GM18508 (cell line): ENCODE results near the gene ASF1A.
A peak's percentile ranks its signal among the peaks of the same experiment; 100 is the strongest.

Experiments
- ATAC-seq: cut with Tn5 transposase; IDR thresholded peaks from one replicate; pipeline ENCODE4 v1.9.1; 2021; ENCODE audit warnings: moderate number of reproducible peaks; ENCODE audit not compliant: insufficient read depth, unreplicated experiment

Gene ASF1A

DNA sequence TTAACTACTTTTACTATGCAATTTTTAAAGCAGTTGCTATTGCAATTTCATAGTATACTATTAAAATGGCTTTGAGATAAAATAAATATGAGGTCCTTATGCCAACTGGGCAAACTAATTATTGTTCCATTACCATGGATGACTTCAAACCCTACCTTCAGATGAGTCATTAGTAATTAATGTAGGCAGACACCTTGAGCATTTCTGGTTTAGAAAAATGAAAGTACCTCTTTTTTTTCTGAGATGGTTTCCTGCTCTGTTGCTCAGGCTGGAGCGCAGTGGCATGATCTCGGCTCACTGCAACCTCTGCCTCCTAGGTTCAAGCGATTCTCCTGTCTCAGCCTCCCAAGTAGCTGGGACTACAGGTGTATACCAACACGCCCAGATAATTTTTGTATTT, 11.9 kb downstream of the ASF1A start:
- no peak for ATAC-seq

DNA sequence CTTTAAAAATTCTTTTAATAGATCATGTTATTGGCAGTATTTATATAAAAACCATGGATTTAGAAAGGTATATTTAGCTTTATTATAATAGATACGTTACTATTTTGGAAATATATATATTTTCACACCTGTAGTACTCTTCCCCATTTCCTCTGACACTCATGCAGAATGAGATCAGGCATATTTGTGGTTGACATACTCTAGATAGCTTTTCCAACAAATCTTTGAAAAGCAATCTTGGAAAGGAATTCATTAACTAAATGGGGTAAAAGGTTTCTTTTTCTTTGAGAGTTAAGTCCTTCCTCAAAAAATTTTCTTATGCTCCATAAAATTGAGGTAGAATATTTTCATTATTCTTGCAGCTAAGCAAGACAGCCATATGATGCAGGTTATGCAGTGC, 14.5 kb downstream of the ASF1A start:
- ATAC-seq: no peak

DNA sequence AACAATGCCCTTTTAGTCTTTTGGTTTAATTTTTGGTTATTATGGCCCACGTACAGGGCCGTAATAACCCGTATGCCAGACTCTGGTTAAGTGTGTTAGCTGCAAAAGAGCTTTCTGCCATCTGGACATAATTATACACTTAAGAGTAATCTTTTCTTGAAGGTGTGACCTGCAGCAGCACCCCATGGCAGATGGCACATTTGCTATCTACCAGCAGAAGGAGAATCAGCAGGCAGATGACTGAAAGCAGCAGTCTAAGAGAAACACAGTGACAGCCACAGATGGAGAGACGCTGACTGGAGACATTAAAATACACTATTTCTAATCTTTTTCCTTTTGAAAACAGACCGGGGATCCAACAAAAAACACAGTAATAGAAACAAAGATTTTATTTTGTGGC, 18.7 kb downstream of the ASF1A start:
- no peak for ATAC-seq

DNA sequence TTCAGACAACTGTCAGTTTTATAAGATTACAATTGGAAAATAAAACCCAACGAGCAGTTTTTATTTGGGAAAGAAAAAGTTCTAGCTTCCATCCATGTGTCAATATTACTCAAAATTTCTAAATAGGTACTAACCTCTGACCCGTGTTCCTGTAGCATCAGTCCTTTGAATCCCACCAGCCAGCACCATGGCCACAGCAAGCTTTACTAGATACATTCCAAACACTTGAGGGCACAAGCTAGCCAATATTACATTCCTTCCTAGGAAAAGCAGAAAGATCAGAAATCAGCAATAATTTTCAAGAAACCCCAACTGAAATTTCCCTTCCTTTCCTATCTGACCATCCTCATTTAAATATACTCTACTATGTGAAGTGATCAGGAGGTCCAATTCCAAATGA, 19.2 kb downstream of the ASF1A start:
- ATAC-seq: no peak

DNA sequence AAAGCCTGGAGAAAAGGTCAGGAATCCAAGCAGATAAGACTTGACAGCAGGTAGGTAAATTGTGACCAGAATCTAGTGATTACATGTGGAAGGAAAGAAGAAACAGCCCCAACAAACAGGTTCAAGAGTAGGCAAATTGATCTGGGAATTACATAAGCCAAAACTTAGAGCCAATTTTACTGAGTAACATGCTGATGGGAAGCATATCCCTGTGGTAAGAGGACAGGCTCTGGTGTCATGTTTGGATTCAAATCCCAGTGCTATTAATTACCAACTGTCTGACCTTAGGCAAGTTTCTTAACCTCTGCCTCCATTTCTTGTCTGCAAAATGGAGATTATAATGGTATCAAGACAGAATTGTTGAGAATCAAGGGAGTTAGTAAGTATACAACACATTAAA, 20.6 kb downstream of the ASF1A start:
- ATAC-seq: no peak

DNA sequence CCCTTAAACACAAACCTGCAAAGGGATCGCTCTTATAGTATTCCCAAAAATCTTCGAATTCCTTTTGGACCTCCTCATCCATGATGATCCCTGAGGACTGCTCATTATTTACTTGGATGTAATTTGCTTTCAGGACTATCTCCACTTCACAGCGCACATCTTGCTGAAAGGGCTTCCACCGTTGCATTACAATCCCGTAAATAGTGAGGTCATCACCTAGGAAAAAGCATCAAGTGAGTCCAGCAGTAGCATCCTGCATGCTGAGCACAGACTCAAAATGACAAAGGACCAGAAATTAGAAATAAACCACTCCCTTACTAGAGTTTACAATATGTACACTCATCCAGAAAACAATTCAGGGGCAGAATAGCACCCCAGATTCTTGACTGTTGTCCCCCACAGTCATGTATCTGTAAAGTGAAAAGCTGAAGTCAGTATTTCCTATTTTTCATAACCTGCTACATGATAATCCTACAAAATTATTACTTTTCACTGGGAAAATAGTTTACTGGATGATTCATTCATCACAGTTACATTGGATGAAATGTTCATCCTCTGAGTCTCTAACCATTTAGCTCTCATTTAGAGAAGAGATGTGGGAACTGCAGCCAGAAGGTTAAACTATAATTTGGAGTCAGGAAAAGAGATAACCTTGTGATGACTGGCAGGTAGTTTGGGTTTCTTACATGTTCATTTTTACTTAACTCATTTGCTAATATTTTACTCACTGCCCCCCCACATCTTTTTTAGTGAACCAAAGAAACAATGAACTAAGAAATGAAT, 23.8 kb downstream of the ASF1A start:
- ATAC-seq: no peak

DNA sequence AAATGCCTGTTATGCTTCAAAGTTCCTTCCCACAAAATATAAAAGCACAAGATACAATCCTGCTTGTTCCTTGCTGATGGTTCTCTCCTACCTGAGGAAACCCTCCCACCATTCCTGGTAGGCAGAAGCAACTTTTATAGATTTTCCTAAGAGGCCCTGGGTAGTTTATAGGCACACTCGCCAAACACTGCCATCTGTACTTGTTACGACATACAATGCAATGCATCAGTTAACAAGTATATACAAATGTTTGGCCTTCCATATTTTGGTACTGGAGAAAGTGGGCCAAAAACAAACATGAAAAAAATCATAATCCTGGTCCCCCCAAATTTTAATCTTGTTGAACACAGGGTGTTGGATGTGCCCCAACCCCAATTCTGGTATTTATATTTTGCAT, 24.4 kb downstream of the ASF1A start:
- ATAC-seq: no peak

DNA sequence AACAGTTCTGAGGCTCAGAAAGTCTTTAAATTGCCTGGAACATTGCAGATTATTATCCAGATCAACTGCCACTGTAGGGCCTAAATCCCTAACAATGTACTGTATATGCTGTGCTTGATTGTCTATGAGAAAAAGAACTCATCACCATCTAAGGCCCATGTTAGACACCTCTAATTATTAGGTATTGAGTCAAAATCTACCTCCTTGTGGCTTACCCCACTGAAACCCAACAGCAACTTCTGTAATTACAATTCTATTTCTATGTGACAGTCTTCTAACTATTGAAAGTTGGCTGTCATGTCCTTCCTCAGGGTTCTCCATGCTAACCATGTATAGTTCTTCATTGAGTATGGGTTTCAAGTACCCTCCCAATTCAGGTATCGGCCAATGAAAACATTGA, 27.1 kb downstream of the ASF1A start:
- ATAC-seq: no peak

DNA sequence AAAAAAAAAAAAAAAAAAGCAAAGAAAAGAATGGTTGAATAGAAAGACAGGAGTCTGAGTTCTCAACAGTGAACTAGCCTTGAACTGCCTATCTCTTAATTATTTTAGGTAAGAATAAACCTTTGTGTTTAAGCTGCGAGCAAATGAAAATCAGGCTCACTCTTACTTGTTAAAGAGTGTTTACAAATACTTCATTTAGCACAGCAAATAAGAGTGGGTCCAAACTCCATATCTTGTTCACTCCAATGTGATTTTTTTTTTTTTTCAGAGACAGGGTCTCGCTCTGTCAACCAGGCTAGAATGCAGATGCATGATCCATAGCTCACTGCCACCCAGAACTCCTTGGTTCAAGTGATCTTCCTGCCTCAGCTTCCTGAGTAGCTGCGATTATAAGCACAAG, 29.1 kb downstream of the ASF1A start:
- no peak for ATAC-seq

DNA sequence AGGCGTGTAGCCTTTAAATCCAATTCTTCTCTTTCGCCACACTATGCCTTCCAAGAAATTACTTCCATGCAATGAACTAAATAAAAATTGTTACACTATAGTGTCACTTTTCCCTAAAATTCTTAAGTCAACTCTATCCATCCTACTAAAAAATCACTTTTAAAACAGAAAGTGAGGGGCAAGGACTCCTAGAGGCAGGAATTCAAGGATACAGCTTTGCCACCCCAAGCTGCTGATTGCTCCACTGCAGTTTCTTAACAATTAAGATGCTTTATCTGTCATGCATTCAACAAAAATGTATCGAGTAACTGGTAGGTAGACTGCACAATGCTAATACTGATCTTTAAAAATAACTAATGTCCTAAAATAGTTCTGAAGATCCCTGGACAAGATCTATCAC, 36.7 kb downstream of the ASF1A start:
- no peak for ATAC-seq

DNA sequence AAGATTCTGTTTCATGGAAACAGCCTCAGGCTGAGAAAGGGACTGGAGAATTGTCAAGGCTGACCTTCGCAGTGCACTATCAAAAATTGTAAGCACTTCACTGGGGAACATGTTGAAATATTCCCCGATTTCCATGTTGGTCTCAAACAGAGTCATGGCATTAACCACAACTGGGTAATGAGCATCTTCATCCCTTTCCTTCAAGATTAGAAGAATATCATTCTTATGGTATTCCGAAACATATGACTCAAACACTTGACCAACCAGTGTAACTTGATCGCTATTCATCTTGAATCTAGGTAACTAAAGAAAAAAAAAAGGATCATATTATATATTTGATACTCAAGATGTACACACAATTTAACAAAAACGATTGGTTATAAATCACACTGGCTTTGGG, 37.5 kb downstream of the ASF1A start:
- no peak for ATAC-seq

DNA sequence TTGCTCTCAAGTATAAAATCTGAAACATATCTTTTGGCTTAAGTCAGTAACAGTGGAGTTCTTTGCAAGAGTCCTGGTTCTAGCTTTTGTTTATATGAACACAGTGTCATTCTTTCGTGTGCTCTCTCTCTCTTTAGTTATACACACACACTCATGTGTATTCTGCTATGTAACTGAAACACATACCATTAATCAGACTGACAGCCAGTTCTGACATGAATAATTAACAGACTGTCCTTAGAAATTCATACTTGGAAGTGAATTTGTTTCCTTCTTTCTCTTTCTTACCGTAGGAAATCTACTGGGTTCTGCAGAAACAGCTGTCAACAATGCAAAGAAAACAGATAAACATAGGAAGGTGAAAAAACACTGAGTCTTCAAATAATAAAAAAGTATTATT, 38.5 kb downstream of the ASF1A start:
- ATAC-seq: no peak

DNA sequence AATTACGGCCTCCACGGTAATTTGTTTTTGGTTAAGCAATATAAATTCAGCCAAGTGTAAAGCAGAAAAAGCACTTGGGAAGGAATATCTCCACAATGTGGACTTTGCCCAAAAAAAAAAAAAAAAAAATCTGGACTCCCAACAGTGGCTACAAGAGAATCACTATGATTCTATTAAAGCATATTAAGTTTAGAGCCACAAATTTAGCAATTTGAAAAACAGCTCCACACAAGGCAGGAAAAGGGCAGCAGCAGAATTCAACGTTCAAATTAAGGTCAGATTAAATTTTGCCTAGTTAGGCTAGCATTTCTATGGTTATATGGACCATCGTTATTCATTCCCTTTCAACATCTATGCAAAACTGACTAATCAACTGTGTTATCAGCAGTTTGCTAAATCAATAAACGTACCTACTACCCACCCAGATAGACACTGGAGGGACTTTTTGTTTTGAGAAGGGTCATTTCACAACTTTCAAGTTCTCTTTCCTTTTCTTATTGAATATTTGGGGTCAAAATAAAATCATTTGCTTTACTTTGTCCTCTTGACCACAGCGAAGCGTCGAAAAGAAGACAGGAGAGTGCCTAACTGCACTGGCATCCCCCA, 40.0 kb downstream of the ASF1A start:
- peak; percentile 10 for ATAC-seq

DNA sequence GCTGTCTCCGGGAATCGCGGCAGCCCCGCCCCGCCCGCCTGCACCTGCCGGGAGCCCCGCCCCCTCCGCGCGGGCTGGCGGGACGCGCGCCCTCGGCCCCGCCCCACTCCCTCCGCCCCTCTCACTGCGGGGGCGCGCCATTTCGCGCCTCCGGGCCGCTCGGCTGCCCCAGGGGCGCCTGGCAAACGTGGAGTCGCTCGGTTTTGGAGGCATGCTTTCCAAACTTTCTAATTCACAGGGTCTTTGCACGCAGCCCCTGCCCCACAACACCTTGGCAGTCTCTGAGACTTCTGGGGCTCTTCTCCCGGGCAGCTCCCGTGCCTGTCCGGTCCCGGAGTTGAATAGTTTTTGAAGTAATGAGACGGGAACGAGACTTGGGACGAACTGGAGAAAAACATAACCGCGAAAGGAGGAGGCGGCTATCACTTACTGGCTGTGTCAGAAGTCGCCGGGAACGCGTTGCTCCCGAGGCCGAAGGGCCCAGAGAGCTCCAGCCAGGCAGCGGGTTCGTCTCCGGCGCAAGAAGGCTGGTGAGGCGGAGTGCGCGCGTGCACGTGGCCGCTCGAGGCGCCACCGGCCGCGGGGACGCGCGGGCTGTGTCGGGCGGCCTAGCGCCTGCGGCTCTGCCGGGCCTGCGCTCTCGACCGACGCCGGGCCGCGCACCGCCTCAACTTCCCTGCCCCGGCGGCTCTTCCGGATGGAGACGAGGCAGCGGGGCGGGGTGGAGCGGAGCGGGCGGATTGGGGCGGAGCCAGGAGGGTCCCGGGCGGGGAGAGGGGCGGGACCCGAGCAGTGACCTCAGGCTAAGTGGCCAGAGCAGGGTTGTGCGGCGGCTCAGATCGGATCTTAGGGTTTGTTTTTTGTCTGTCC, 40.7 kb downstream of the ASF1A start, which contains the start of gene MCM9:
TSS of gene MCM9 (minus strand) at position 699 of the 870 bp plus-strand sequence. CDS start 3,436 bp downstream, outside the sequence.
- ATAC-seq: peak; percentile 91

DNA sequence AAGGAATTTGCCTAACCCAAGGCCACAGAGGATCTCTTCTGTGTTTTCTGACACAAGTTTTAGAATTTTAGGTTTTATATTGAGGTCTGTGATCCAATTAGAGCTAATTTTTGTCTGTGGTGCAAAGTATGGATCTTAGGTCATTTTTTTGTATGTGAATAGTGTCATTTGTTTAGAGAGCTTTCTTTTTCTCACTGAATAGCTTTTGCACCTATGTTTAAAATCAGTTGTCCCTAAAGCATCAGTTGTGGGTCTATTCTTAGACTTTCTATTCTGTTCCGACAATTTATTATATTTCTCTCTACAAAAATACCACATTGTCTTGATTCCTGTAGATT, 41.3 kb downstream of the ASF1A start:
- ATAC-seq: no peak

DNA sequence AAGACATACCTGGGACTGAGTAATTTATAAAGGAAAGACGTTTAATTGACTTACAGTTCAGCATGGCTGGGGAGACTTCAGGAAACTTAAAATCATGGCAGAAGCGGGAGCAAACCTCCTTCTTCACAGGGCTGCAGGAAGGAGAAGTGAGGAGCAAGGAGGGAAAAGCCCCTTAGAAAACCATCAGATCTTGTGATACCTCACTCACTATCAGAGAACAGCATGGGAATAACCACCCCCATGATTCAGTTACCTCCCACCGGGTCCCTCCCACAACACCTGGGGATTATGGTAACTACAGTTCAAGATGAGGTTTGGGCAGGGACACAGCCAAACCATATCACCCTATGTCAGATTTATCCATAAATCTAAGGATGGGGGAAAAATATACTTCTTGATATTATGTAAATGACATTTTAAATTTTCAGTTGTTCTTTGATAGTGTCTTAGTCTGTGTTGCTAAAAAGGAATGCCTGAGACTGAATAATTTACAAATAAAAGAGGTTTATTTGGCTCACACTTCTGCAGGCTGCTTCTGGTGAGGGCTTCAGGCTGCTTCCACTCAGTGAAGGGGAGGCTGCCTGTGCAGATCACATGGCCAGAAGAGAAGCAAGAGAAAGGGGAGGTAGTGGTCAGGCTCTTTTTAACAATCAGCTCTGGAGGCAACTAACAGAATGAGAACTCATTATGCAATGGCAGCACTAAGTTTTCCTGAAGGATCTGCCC, 42.2 kb downstream of the ASF1A start:
- ATAC-seq: no peak

DNA sequence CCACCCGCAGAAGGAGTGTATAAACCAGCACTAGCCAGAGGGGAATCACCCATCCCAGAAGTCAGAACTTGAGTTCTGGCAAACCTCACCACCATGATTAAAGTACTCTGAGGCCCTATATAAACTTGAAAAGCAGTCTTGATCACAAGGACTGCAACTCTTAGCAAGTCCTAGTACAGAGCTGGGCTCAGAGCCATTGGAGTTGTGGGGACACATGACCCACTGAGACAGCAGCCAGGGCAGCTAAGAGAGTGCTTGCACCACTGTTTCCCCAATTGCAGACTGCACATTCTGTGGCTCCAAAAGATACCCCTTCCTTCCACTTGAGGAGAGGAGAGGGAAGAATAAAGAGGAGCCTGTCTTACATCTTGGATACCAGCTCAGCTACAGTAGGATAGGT, 45.7 kb downstream of the ASF1A start:
- ATAC-seq: no peak

DNA sequence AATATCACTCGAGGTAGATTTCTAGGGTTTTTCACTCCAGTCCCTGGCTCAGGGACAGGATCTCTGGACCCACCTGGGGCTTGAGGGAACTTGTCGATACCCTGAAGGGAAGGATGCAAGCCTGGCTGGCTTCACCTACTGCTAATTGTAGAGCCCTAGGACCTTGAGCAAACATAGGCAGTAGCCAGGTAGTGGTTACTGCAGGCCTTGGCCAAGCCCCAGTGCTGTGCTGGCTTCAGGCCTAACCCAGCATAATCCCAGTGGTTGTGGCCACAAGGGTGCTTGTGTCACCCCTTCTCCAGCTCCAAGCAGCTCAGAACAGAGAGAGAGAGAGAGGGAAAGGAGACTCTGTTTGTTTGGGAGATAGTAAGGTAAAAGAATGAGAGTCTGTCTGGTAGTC, 46.8 kb downstream of the ASF1A start:
- ATAC-seq: no peak

DNA sequence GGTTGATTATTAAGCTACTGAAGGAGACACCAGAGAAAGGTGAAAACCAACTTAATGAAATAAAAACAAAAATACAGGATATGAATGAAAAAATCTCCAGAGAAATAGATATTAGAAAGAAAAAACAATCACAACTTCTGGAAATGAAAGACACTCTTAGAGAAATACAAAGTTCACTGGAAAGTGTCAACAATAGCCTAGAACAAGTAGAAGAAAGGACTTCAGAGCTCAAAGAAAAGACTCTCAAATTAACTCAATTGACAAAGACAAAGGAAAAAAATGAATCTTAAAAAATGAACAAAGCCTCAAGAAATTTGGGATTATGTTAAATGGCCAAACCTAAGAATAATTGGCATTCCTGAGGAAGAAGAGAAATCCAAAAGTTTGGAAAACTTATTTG, 51.3 kb downstream of the ASF1A start:
- ATAC-seq: no peak

DNA sequence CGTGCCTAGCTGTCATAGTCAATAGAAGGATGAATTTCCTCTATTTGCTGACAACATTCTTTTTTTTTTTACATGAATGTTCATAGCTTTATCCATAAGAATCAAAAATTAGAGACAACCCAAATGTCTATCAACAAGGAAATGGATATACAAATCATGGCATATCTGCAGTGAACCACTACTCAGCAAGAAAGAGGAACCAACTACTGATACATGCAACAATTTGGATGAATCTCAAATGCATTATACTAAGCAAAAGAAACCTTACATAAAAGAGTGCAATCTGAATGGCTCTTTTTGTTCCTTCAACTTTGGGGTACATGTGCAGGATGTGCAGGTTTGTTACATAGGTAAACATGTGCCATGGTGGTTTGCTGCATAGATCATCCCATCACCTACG, 58.7 kb downstream of the ASF1A start:
- ATAC-seq: no peak

DNA sequence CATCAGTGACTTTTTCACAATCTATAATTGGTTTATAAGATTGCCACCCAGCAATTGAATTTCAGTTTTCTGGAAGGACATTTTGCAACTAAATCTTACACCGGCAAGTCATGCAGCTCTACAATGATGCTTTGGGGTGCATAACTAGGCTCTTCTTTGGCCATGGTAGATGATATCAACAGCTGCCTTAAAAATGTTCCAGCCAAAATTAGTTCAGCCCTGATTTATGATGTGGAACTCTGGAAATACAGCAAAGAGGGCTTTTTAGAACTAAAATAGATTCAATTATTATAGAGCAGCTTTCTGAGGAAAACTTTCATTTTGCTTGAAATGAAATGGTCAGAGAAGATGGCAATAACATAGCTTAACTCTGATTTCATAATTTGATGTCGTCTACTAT, 59.4 kb downstream of the ASF1A start:
- no peak for ATAC-seq
